Sigmoid colon (tissue), 7 donors: ENCODE measurements around the gene FANCC. TPM values are rescaled to one million over a fixed set of nuclear protein-coding genes. Genes with fewer than 3 reads are reported as not detected.
A peak's percentile ranks its signal among the peaks of the same experiment; 100 is the strongest.

ENCODE experiments used
- DNase-seq: peaks from one replicate; pipeline ENCODE4 v3.0.0-alpha.2; 2019
- H3K27ac ChIP-seq, 4 donors: fragments of 200-600 bp; sonication (generic); one replicate each; pipeline ENCODE4 v1.5.1; 2016 to 2019; ENCODE audit warnings: mild to moderate bottlenecking in 1 of 4
- H3K27me3 ChIP-seq, 3 donors: fragments of 200-600 bp; sonication (generic); one replicate each; pipeline ENCODE4 v1.5.1; 2019; ENCODE audit warnings: mild to moderate bottlenecking in 1 of 3
- H3K36me3 ChIP-seq, 4 donors: fragments of 200-600 bp; sonication (generic); one replicate each; pipeline ENCODE4 v1.5.1; 2016 to 2019
- H3K4me1 ChIP-seq, 4 donors: fragments of 200-600 bp; sonication (generic); one replicate each; pipeline ENCODE4 v1.5.1; 2017 to 2019
- H3K4me3 ChIP-seq, 4 donors: fragments of 200-600 bp; sonication (generic); one replicate each; pipeline ENCODE4 v1.5.1; 2017 to 2019; ENCODE audit warnings: mild to moderate bottlenecking in 2 of 4, moderate library complexity in 1 of 4
- H3K9me3 ChIP-seq, 4 donors: fragments of 200-600 bp in 3 of 4; sonication (generic) in 3 of 4; one replicate each; pipeline versions ENCODE4 v1.5.1 to v1.6.1; 2013 to 2019
- EP300 ChIP-seq, 4 donors: sonication (generic); formaldehyde crosslinking; IDR thresholded peaks; one replicate each; pipeline ENCODE4 v1.6.1; 2017; ENCODE audit warnings: antibody characterized with exemption in 4 of 4
- POLR2A ChIP-seq, 2 donors: fragments of 450-650 bp; IDR thresholded peaks; one replicate each; pipeline ENCODE4 v1.6.1; 2016; ENCODE audit warnings: antibody characterized with exemption in 2 of 2, mild to moderate bottlenecking in 2 of 2, moderate library complexity in 2 of 2
- POLR2AphosphoS5 ChIP-seq, 4 donors: sonication (generic); formaldehyde crosslinking; IDR thresholded peaks; one replicate each; pipeline ENCODE4 v1.6.1; 2017; ENCODE audit warnings: antibody characterized with exemption in 4 of 4
- WGBS, 2 donors: extraction: QIAGEN DNeasy Blood & Tissue Kit; methylation state at CpG; one replicate each; pipeline ENCODE4 v1.1.7; 2013; 5-methylcytosine and 5-hydroxymethylcytosine counted together
- intact Hi-C: fragments of 100-400 bp; cut with DNase I; formaldehyde crosslinking; loops from one replicate; pipeline ENCODE4 v1.15.1; 2023
- polyA plus RNA-seq, 3 donors: library from polyadenylated mRNA; stranded (reverse); fragments of 200-250 nt; gene quantifications; one replicate each; pipeline ENCODE4 v1.2.3, GENCODE V29; 2013
- total RNA-seq, 4 donors: library from RNA; depleted of rRNA; stranded (reverse); fragments of >200 nt; gene quantifications; one replicate each; pipeline ENCODE4 v1.1.0, GENCODE V29; 2016
- TF ChIP-seq, protein P1 (sequence below), 4 experiments: fragments of 450-650 bp in 3 of 4; fragments of 200-600 bp in 1 of 4; IDR thresholded peaks; one replicate each; pipeline ENCODE4 v1.5.1; 2016 to 2019; ENCODE audit warnings: antibody characterized with exemption in 4 of 4, mild to moderate bottlenecking in 3 of 4, moderate library complexity in 2 of 4
- donor health status: healthy with polysubstance abuse.
- donor health status: Bipolar disorder and iron deficiency.
- donor health status: healthy.

The FANCC gene
- total and polyA plus RNA-seq, 7 donors: 2.4 to 10.6 (median 5.3) TPM

DNA sequence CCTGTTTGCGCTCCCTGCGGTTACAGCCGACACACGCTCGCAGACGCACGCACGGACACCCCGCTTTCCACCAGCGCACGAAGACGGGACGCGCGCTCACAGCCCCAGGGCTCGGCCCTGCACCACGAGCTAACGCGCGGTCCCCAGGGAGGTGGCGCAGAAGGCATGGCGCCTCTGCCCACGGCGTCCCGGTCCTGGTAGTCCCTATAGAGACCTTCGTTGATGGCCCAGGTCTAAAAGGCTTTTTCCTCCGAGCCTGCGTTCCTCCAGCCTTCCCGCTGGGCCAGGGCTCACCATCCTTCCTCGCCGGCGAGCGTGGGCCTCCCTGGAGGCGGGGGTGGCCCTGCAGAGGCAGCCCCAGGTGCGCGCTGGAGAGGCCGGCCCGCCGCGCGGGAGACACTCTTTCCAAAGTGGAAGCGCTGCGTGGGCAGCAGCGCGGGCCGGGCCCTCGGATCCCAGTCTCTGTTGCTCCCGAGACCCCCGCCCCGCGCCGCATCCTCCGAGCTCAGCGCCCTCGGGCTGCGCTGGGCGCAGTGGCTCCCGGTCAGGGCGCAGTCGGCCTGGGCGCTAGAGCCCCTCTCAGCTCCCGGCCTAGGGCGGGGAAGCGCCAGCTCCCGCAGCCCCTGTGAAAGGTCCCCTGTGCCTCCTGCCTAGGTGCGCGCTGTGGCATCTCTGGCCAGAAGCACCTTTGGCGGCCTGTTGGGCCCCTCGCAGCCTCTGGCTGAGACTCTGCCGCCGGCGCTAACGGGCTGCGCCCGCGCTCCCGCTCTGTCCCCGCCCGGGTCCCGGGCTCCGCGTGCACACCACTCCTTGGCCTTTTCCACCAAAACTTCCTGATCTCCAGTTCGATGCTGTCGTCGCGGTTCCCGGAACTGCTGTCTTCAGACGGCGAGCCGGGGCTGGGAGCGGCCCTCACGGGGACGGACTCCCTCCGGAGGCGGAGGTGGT is 31.9 kb upstream of the FANCC start:
- intact Hi-C loops: no loop called here

GRCh38 chr9:95346021-95346420 is 28.5 kb upstream of the FANCC start:
- Histone ChIP-seq H3K27me3 (peaks cover 3 to 32% (median 15%) of the 10 kb centered on the region in 3 donors), H3K27ac (no peak overlapping the region), H3K4me3 (no peak overlapping the region), H3K9me3 (no peaks in the 10 kb centered on the region), H3K4me1 (peaks cover 0 to 11% (median 11%) of the 10 kb centered on the region in 4 donors), H3K36me3 (no peaks in the 10 kb centered on the region)
- WGBS, 2 donors: 79 to 85% methylated on average over 4 of the region's 4 CpGs
- DNase-seq: no peak
- intact Hi-C loops: no loop called here
- TF ChIP-seq EP300 (IDR thresholded peaks at IDR 0.05) (no peak), POLR2AphosphoS5 (IDR thresholded peaks at IDR 0.05) (no peak), POLR2A (IDR thresholded peaks at IDR 0.05) (no peak)
- TF ChIP-seq, protein P1, sequence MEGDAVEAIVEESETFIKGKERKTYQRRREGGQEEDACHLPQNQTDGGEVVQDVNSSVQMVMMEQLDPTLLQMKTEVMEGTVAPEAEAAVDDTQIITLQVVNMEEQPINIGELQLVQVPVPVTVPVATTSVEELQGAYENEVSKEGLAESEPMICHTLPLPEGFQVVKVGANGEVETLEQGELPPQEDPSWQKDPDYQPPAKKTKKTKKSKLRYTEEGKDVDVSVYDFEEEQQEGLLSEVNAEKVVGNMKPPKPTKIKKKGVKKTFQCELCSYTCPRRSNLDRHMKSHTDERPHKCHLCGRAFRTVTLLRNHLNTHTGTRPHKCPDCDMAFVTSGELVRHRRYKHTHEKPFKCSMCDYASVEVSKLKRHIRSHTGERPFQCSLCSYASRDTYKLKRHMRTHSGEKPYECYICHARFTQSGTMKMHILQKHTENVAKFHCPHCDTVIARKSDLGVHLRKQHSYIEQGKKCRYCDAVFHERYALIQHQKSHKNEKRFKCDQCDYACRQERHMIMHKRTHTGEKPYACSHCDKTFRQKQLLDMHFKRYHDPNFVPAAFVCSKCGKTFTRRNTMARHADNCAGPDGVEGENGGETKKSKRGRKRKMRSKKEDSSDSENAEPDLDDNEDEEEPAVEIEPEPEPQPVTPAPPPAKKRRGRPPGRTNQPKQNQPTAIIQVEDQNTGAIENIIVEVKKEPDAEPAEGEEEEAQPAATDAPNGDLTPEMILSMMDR (IDR thresholded peaks at IDR 0.05): no peak

More for the DNA sequence above, 31.9 kb upstream of the FANCC start:
- H3K27ac ChIP-seq: no peak overlapping the region
- H3K36me3 ChIP-seq: no peaks in the 10 kb centered on the region
- peaks cover 3 to 33% (median 15%) of the 10 kb centered on the region in 3 donors for H3K27me3 ChIP-seq
- TF ChIP-seq EP300 (IDR thresholded peaks at IDR 0.05) (no peak), POLR2A (IDR thresholded peaks at IDR 0.05) (no peak), POLR2AphosphoS5 (IDR thresholded peaks at IDR 0.05) (no peak)
- TF ChIP-seq, protein P1 (IDR thresholded peaks at IDR 0.05): no peak
- WGBS, 2 donors: 7 to 8% methylated on average over 95 of the region's 95 CpGs
- H3K4me1 ChIP-seq: peaks cover 0 to 11% (median 11%) of the 10 kb centered on the region in 4 donors
- DNase-seq: no peak
- H3K4me3 ChIP-seq: peak overlapping the region in 3 of 4 donors; percentile 3 to 38 (median 31)
- H3K9me3 ChIP-seq: no peaks in the 10 kb centered on the region

DNA sequence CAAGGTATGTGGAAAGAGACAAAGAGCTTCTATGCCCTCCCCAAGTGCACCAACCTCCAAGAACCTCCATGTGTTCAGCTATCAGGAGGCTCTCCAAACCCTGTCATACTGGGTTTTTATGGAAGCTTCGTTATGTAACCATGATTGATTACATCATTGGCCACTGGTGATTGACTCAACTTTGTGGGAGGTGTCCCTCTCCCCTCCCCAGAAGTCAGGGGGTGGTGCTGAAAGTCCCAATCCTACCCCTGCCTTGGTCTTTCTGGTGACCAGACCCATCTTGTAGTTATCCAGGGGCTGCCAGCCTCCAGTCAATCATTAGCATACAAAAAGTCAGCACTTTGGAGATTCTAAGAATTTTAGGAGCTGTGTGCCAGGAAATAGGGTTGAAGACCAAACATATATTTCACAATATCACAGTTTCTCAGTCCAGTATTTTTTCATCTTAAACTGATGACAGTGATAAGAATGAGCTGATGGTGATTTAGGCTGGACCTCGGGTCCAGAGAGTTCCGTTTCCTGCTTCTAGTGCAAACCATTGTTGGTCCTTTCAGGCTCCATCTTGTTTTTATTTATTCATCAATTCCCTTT is 27.3 kb upstream of the FANCC start:
- Histone ChIP-seq H3K4me1 (peaks cover 0 to 11% (median 10%) of the 10 kb centered on the region in 4 donors), H3K9me3 (no peaks in the 10 kb centered on the region), H3K4me3 (no peak overlapping the region), H3K27ac (no peak overlapping the region), H3K36me3 (no peaks in the 10 kb centered on the region), H3K27me3 (peaks cover under 1 to 22% (median 9%) of the 10 kb centered on the region in 3 donors)
- TF ChIP-seq POLR2A (IDR thresholded peaks at IDR 0.05) (no peak), EP300 (IDR thresholded peaks at IDR 0.05) (no peak), POLR2AphosphoS5 (IDR thresholded peaks at IDR 0.05) (no peak)
- TF ChIP-seq, protein P1 (IDR thresholded peaks at IDR 0.05): no peak
- WGBS, 2 donors: 66 to 79% methylated on average over 3 of the region's 3 CpGs
- DNase-seq: no peak
- intact Hi-C loops: loop anchor here (5.0 kb wide), 1 partner anchor 107 kb away; no protein-coding TSS in a partner anchor

DNA sequence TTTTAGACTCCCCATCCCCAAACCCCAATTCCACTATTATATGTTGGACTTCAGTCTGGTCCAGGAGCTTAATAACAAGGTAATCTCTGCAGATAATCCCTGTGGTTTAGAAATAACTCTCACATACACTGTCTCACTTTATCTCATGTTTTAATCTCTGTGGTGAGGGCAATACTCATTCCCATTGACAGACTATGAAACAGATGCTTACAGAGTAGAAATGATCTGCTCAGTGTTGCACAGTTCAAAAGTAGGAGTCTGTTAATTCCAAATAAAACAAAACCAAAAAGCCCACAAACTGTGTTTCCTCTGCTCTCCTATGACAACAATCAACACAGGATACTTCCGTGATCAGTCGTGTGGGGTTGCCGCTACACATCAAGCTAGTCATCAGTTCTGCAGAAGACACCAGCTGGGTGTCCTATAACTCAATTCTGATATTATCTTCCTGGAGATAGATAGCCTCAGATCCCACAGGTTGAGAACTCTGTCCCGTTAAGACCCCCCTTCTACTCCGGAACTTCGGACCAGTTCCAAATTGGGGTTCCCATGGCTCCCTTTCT is 26.3 kb upstream of the FANCC start:
- H3K27ac ChIP-seq: no peak overlapping the region
- no peak for DNase-seq
- H3K4me3 ChIP-seq: no peak overlapping the region
- H3K36me3 ChIP-seq: no peaks in the 10 kb centered on the region
- peaks cover 0 to 12% (median 0%) of the 10 kb centered on the region in 3 donors for H3K27me3 ChIP-seq
- no peak for TF ChIP-seq POLR2A (IDR thresholded peaks at IDR 0.05)
- no peak for TF ChIP-seq EP300 (IDR thresholded peaks at IDR 0.05)
- no peak for TF ChIP-seq POLR2AphosphoS5 (IDR thresholded peaks at IDR 0.05)
- TF ChIP-seq, protein P1 (IDR thresholded peaks at IDR 0.05): no peak
- no peaks in the 10 kb centered on the region for H3K9me3 ChIP-seq
- 85 to 87% methylated on average over 6 of the region's 6 CpGs for WGBS, 2 donors
- intact Hi-C loops: loop anchor here (5.0 kb wide), 1 partner anchor 108 kb away; no protein-coding TSS in a partner anchor
- peaks cover 0 to under 1% (median under 1%) of the 10 kb centered on the region in 4 donors for H3K4me1 ChIP-seq
